ENCODE results near the gene PTPRM. TPM values are rescaled to one million over a fixed set of nuclear protein-coding genes. Genes with fewer than 3 reads are reported as not detected.

PTPRM gene
- total RNA-seq, 1 donor from 2014 or later: 42.1 TPM

DNA sequence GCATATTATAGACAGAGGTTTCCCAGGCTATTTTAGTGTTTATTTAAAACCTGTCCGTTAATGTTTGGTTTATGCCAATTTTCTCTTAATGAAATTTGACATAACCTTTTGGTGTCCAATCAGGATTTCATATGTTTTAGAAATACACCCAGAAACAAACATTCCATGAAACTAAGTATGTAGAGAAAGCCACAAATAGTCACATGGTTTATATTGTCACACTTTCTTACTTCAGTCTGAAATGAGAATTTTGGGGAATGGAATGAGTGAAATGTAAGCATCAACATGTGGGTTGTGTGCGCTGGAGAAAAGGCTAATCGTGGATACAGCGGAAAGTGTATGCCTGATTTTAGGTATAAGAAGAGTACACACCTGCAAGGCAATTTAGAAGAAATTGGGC lies 765.2 kb downstream of the PTPRM start:
- no peaks in the 10 kb centered on the region for H3K36me3 ChIP-seq (ENCODE audit: control insufficient read depth, insufficient read depth, low read length)
- FAIRE-seq (no peak), DNase-seq (ENCODE audit: low read depth) (no peak)
- TF ChIP-seq, protein P1, sequence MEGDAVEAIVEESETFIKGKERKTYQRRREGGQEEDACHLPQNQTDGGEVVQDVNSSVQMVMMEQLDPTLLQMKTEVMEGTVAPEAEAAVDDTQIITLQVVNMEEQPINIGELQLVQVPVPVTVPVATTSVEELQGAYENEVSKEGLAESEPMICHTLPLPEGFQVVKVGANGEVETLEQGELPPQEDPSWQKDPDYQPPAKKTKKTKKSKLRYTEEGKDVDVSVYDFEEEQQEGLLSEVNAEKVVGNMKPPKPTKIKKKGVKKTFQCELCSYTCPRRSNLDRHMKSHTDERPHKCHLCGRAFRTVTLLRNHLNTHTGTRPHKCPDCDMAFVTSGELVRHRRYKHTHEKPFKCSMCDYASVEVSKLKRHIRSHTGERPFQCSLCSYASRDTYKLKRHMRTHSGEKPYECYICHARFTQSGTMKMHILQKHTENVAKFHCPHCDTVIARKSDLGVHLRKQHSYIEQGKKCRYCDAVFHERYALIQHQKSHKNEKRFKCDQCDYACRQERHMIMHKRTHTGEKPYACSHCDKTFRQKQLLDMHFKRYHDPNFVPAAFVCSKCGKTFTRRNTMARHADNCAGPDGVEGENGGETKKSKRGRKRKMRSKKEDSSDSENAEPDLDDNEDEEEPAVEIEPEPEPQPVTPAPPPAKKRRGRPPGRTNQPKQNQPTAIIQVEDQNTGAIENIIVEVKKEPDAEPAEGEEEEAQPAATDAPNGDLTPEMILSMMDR (IDR thresholded peaks at IDR 0.05; ENCODE audit: insufficient read depth, low read length, severe bottlenecking): no peak
- H3K4me3 ChIP-seq (ENCODE audit: low read depth, low read length): no peak overlapping the region
- H3K27me3 ChIP-seq (ENCODE audit: control insufficient read depth, insufficient read depth, low read length): no peaks in the 10 kb centered on the region

DNA sequence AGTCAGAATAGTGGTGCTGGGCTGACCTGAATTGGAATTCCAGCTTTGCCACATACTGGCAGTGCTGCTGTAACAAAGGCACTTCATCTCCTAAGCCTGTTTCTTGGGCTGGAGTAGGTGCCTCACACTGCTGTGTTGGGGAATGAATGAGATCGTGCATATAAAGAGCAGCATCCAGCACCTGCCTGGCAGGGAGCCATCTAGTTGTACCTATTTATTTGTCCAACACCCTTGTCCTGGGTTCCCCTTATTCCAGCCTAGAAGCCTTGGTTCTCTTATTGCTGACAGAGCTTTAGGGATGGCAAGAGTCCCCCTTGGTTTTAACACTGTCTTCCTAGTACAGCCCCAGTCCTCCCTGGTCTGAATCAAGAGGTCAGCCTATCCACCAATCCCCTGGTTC lies 766.8 kb downstream of the PTPRM start:
- Histone ChIP-seq H3K4me3 (ENCODE audit: low read depth, low read length) (no peak overlapping the region), H3K27me3 (ENCODE audit: control insufficient read depth, insufficient read depth, low read length) (no peaks in the 10 kb centered on the region), H3K36me3 (ENCODE audit: control insufficient read depth, insufficient read depth, low read length) (no peaks in the 10 kb centered on the region)
- FAIRE-seq: peak; percentile 52
- no peak for DNase-seq (ENCODE audit: low read depth)
- TF ChIP-seq, protein P1 (IDR thresholded peaks at IDR 0.05; ENCODE audit: insufficient read depth, low read length, severe bottlenecking): no peak

DNA sequence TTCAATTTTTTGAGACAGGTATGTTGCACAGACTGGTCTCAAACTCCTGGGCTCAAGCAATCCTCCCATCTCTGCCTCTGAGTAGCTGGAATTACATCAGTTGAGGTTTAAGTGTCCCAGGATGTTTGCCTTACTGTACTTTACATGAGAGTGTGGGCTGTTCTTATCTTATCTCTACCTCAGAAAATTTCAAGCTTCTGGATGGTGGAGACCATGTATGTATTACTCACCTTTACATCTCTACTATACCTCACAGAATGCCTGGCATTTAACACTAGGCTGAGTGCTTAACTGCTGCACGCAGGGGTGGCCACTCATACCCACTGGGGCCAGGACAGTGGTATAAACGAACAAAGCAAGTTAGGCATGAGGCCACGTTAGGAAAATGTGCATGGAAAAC lies 770.1 kb downstream of the PTPRM start:
- no peak overlapping the region for H3K4me3 ChIP-seq (ENCODE audit: low read depth, low read length)
- no peak for FAIRE-seq
- H3K27me3 ChIP-seq (ENCODE audit: control insufficient read depth, insufficient read depth, low read length): no peaks in the 10 kb centered on the region
- DNase-seq (ENCODE audit: low read depth): no peak
- TF ChIP-seq, protein P1 (IDR thresholded peaks at IDR 0.05; ENCODE audit: insufficient read depth, low read length, severe bottlenecking): no peak
- no peaks in the 10 kb centered on the region for H3K36me3 ChIP-seq (ENCODE audit: control insufficient read depth, insufficient read depth, low read length)

DNA sequence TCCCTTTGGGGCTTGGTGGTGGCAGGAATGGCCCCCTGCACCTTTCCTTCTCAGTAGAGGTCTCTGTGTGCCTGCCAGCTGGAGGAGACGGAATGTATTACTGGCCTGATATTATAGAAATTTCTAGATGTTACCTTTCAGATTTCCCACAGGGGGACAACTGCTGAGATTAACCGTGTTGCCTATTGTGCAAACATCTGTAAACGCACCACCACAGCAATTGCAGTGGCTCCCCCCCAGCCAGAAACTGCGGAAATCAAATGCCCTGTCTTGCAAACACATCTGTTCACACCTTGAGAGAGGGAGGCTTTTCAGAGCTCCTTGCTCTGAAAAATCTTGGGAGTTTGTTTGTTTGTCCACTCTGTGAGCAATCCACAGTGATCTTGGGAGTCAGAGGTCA lies 772.1 kb downstream of the PTPRM start:
- no peak overlapping the region for H3K4me3 ChIP-seq (ENCODE audit: low read depth, low read length)
- H3K36me3 ChIP-seq (ENCODE audit: control insufficient read depth, insufficient read depth, low read length): peaks cover 2% of the 10 kb centered on the region
- DNase-seq (ENCODE audit: low read depth): no peak
- TF ChIP-seq, protein P1 (IDR thresholded peaks at IDR 0.05; ENCODE audit: insufficient read depth, low read length, severe bottlenecking): no peak
- H3K27me3 ChIP-seq (ENCODE audit: control insufficient read depth, insufficient read depth, low read length): no peaks in the 10 kb centered on the region
- FAIRE-seq: no peak

DNA sequence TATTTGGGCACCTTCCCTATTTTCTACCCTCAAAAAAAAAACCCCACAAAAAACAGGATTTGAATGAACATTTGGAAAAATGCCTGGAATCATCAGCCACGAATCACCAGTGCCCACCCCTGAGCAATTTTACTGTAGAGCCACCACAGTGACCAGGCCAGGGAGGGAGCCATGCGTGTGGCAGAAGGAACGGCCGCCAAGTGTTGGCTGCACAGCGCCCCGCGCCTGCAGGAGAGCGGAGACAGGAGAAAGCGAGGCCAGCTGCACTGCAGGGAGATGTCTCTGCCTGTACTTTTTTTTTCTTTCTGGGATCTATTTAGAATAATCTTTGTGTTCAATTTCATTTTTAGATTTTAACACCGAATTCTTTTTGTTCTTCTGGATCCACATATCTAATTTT lies 772.8 kb downstream of the PTPRM start:
- Histone ChIP-seq H3K36me3 (ENCODE audit: control insufficient read depth, insufficient read depth, low read length) (peaks cover 2% of the 10 kb centered on the region), H3K4me3 (ENCODE audit: low read depth, low read length) (no peak overlapping the region), H3K27me3 (ENCODE audit: control insufficient read depth, insufficient read depth, low read length) (no peaks in the 10 kb centered on the region)
- DNase-seq (ENCODE audit: low read depth): no peak
- FAIRE-seq: no peak
- TF ChIP-seq, protein P1 (IDR thresholded peaks at IDR 0.05; ENCODE audit: insufficient read depth, low read length, severe bottlenecking): no peak

DNA sequence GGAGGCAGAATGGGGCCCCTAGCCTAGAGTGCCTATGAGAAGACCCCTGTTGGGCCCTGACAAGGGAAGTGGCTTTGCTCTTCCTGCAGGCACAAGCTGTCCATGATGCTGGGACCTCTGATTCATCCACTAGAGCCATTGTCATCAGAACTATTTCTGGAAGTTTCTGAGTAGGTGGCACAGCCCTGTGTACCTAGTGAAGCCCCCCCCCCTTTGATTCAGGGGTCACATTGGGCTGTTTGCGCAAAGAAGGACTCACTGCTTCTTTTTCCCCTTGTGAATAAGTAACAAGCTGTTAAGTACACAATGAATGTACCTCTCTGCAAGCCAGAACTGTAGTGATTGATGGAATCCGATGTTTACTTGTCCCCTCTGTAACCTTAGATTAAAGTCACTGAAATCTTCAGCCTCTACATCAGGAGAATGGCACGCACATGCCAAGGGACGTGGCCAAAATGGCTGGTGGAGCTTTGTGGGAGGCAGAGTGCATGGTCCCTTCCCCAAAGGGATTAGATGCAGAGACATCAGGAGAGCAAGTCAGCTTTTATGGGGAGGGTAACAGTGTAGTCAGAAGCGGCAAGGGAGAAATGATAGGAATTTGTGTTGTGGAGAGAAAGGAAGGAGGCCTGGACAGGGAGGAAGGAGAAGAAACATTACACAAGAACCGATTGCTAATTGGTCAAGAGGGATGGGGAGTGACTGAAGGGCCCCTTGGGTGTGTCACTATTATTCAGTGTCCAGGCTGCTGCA lies 774.5 kb downstream of the PTPRM start:
- no peak for FAIRE-seq

More for the DNA sequence above, 774.5 kb downstream of the PTPRM start:
- peak; percentile 12 for DNase-seq (ENCODE audit: low read depth)
- Histone ChIP-seq H3K36me3 (ENCODE audit: control insufficient read depth, insufficient read depth, low read length) (peaks cover 2% of the 10 kb centered on the region), H3K27me3 (ENCODE audit: control insufficient read depth, insufficient read depth, low read length) (no peaks in the 10 kb centered on the region), H3K4me3 (ENCODE audit: low read depth, low read length) (no peak overlapping the region)
- TF ChIP-seq, protein P1 (IDR thresholded peaks at IDR 0.05; ENCODE audit: insufficient read depth, low read length, severe bottlenecking): no peak

Measured in bronchial epithelial cell (primary cell).